Islet of Langerhans (tissue), 1 donor: Measurements from ENCODE around the gene KIF16B.

Experiments
- FAIRE-seq: peaks from one replicate; lab custom pipeline; 2011; peaks lifted over from hg19 to GRCh38; lab: Jason Lieb, UNC

KIF16B gene

GRCh38 chr20:16392346-16392745, 180.9 kb downstream of the KIF16B start:
- no peak for FAIRE-seq

- FAIRE-seq = no peak
Measured at GRCh38 chr20:16390991-16391390, 182.3 kb downstream of the KIF16B start.

- no peak for FAIRE-seq
Measured at GRCh38 chr20:16388731-16389130, 184.5 kb downstream of the KIF16B start.

GRCh38 chr20:16387666-16388065, 185.6 kb downstream of the KIF16B start:
- no peak for FAIRE-seq

GRCh38 chr20:16385891-16386290, 187.4 kb downstream of the KIF16B start:
- FAIRE-seq = no peak

GRCh38 chr20:16385462-16385861, 187.8 kb downstream of the KIF16B start:
- FAIRE-seq = no peak

- FAIRE-seq = no peak
Measured at GRCh38 chr20:16381444-16381843, 191.8 kb downstream of the KIF16B start.

- no peak for FAIRE-seq
Measured at GRCh38 chr20:16378712-16379370, 194.4 kb downstream of the KIF16B start.

- no peak for FAIRE-seq
Measured at GRCh38 chr20:16378122-16378521, 195.1 kb downstream of the KIF16B start.

- FAIRE-seq = no peak
Measured at GRCh38 chr20:16369441-16369840, 203.8 kb downstream of the KIF16B start.

GRCh38 chr20:16368645-16369292, 204.5 kb downstream of the KIF16B start:
- peak; percentile 56 for FAIRE-seq

- FAIRE-seq = no peak
Measured at GRCh38 chr20:16367948-16368560, 205.2 kb downstream of the KIF16B start.

- FAIRE-seq = no peak
Measured at GRCh38 chr20:16366529-16366928, 206.7 kb downstream of the KIF16B start.

GRCh38 chr20:16364320-16364687, 208.9 kb downstream of the KIF16B start:
- FAIRE-seq = no peak

GRCh38 chr20:16363506-16364319, 209.5 kb downstream of the KIF16B start:
- no peak for FAIRE-seq

GRCh38 chr20:16362642-16363041, 210.6 kb downstream of the KIF16B start:
- no peak for FAIRE-seq

- no peak for FAIRE-seq
Measured at GRCh38 chr20:16360668-16361067, 212.6 kb downstream of the KIF16B start.

- no peak for FAIRE-seq
Measured at GRCh38 chr20:16353417-16353781, 219.8 kb downstream of the KIF16B start.

- no peak for FAIRE-seq
Measured at GRCh38 chr20:16352751-16353416, 220.4 kb downstream of the KIF16B start.

- FAIRE-seq = no peak
Measured at GRCh38 chr20:16352321-16352720, 220.9 kb downstream of the KIF16B start.

- no peak for FAIRE-seq
Measured at GRCh38 chr20:16351415-16351814, 221.8 kb downstream of the KIF16B start.

- FAIRE-seq = no peak
Measured at GRCh38 chr20:16350465-16350864, 222.8 kb downstream of the KIF16B start.
